HG03439 (cell line): ENCODE data around the gene NRCAM.
"Not testable (repeated sequence)": the region's sequence is repeated elsewhere in the genome, so short reads cannot be mapped to it uniquely, and the experiment has no call there.

Experiments used
- ATAC-seq: cut with Tn5 transposase; IDR thresholded peaks from one replicate; pipeline ENCODE4 v1.9.1; 2021; ENCODE audit warnings: mild to moderate bottlenecking, moderate library complexity; ENCODE audit not compliant: unreplicated experiment

The NRCAM gene

GRCh38 chr7:108455998-108456677 lies at the start of gene NRCAM:
Gene NRCAM, minus strand, starts transcription at chr7:108456436. Its CDS starts 216,372 bp downstream, at chr7:108240064.
- ATAC-seq: peak; percentile 50

- ATAC-seq: not testable (repeated sequence)
Measured at GRCh38 chr7:108504576-108504975, 48.3 kb upstream of the NRCAM start.

- ATAC-seq: peak; percentile 89
Measured at GRCh38 chr7:108503112-108504026, 47.1 kb upstream of the NRCAM start.

- ATAC-seq: no peak
Measured at GRCh38 chr7:108499566-108499965, 43.3 kb upstream of the NRCAM start.

- ATAC-seq: no peak
Measured at GRCh38 chr7:108498481-108498880, 42.2 kb upstream of the NRCAM start.

GRCh38 chr7:108497082-108497725 lies 41.0 kb upstream of the NRCAM start:
- peak; percentile 84 for ATAC-seq

GRCh38 chr7:108492742-108493141 lies 36.5 kb upstream of the NRCAM start:
- ATAC-seq: no peak

- ATAC-seq: no peak
Measured at GRCh38 chr7:108488768-108489538, 32.7 kb upstream of the NRCAM start.

- no peak for ATAC-seq
Measured at GRCh38 chr7:108487646-108488045, 31.4 kb upstream of the NRCAM start.

- no peak for ATAC-seq
Measured at GRCh38 chr7:108486291-108486966, 30.2 kb upstream of the NRCAM start.

- ATAC-seq: no peak
Measured at GRCh38 chr7:108484137-108484536, 27.9 kb upstream of the NRCAM start.

- ATAC-seq: no peak
Measured at GRCh38 chr7:108480311-108480710, 24.1 kb upstream of the NRCAM start.

- ATAC-seq: no peak
Measured at GRCh38 chr7:108479751-108480150, 23.5 kb upstream of the NRCAM start.

- no peak for ATAC-seq
Measured at GRCh38 chr7:108479118-108479517, 22.9 kb upstream of the NRCAM start.

- no peak for ATAC-seq
Measured at GRCh38 chr7:108468246-108468645, 12.0 kb upstream of the NRCAM start.

GRCh38 chr7:108467391-108467790 lies 11.2 kb upstream of the NRCAM start:
- ATAC-seq: no peak

GRCh38 chr7:108466322-108466721 lies 10.1 kb upstream of the NRCAM start:
- not testable (repeated sequence) for ATAC-seq

GRCh38 chr7:108464743-108465142 lies 8.5 kb upstream of the NRCAM start:
- ATAC-seq: no peak

- no peak for ATAC-seq
Measured at GRCh38 chr7:108463613-108464012, 7.4 kb upstream of the NRCAM start.

GRCh38 chr7:108461840-108462239 lies 5.6 kb upstream of the NRCAM start:
- no peak for ATAC-seq
